Measurements from ENCODE around the gene PHLPP2.

Gene PHLPP2

DNA sequence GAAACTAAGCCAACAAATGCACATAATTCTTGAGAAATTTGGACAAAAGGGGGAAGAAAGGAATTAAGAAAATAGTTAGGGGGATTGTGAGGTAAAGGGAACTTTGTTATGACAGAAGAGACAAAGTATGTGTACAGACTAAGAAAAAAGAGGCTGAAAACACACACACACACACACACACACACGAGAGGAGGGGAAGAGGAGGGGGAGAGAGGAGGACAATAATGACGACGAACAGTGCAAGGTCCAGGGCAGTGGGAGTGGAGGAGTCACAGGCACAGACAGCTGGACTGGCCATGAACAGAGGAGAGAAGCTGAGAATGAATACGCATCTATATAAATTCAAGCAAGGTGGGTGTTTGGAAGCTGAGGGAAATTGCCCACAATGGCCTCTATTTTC is 54.0 kb downstream of the PHLPP2 start:
- DNase-seq (ENCODE audit: low spot score) = no peak

GRCh38 chr16:71669926-71670536 is 54.5 kb downstream of the PHLPP2 start:
- no peak for DNase-seq (ENCODE audit: low spot score)

DNA sequence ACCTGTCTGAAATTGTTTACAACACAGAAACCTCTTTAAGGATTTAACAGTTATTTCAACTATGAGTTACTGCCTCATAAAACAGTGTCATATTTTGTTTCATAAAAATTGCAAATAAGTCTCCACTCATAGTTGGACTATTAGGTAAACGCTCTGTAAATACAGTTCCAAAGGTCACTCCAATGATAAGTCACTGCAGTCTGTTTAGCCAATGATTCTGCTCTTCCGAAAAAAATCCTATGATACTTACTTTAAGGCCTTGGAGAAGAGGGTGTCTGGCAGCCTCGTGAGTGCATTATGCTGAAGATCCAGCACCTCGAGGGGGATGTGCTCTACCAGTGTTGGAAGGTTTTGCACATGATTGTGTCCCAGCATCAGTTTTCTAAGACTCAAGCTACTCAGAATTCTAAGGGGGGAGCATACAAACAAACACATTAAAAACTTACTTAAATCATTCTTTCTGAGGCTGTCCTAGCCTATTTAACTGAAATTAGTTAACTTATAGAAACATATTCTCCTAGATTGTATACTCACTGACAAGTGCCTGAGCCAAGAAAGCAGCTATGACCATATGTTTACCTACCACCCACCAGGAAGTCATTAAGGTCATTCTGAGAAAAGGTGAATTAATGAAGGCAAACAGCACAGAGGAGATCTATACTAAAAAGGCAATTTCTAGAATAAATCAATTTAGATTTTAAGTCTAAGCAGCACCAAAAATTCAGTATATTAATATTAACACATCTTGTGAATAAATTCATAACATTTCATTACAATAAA is 57.4 kb downstream of the PHLPP2 start:
- DNase-seq (ENCODE audit: low spot score) = no peak

GRCh38 chr16:71666264-71666663 is 58.2 kb downstream of the PHLPP2 start:
- DNase-seq (ENCODE audit: low spot score) = no peak

DNA sequence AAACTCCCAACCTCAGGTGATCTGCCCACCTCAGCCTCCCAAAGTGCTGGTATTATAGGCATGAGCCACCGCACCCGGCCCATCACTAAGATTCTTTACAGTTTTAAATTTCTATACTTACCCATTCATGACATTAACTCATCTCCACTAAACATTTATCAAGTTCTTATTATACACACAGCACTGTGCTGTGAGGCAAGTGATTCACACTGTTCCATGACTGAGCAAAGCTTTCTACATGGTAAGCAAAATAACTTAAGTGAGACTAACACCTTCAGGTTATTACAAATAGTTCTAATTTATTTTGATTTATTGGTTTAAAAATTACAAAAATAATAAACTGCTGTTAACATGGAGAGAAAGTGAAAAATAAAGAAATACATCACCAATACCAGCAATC is 65.0 kb downstream of the PHLPP2 start:
- DNase-seq (ENCODE audit: low spot score) = no peak

GRCh38 chr16:71658771-71659170 is 65.7 kb downstream of the PHLPP2 start:
- no peak for DNase-seq (ENCODE audit: low spot score)

- no peak for DNase-seq (ENCODE audit: low spot score)
These were observed 74.8 kb downstream of the PHLPP2 start for GRCh38 chr16:71649704-71650103.

GRCh38 chr16:71648921-71649320 is 75.6 kb downstream of the PHLPP2 start:
- no peak for DNase-seq (ENCODE audit: low spot score)

GRCh38 chr16:71648162-71648561 is 76.3 kb downstream of the PHLPP2 start:
- DNase-seq (ENCODE audit: low spot score) = no peak

DNA sequence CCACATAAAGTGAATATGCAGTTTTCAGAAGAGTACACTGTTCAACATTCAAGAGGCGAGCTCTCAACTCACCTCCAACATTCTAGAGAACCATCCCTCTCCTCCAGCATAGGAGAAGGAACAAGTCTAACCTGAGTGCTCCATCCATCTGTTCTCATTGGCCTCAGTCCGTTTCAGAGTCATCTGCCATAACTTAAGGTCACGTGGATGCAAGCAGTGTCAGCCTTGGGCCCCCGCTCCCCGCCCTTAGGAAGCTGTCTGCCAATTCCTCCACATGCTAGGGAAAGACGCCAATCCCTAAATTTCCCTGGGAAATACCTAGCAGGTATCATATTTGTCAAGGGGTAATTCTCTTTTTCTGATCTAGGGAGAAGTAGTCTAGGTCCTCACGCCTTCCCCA is 77.1 kb downstream of the PHLPP2 start:
- no peak for DNase-seq (ENCODE audit: low spot score)

- no peak for DNase-seq (ENCODE audit: low spot score)
These were observed 79.1 kb downstream of the PHLPP2 start for GRCh38 chr16:71645450-71645849.

GRCh38 chr16:71637398-71637797 is 87.1 kb downstream of the PHLPP2 start:
- no peak for DNase-seq (ENCODE audit: low spot score)

GRCh38 chr16:71635632-71636031 is 88.9 kb downstream of the PHLPP2 start:
- no peak for DNase-seq (ENCODE audit: low spot score)

DNA sequence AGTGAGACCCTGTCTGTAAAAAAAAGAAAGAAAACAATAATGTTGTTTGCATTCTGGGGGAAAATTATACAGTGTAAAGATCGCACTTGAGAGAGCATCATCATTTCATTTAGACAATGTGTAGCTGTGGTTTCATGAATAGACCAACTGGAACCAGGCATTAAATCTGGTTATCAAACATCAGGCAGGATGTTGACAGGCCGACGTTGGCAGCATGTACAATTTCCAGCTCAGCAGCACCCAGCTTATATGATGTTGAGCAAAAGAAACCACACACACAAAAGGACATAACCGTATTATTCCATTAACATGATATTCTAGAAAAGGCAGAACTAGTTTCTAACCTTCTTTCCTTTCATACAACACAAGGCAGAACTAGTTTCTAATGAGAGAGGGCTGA is 92.7 kb downstream of the PHLPP2 start:
- DNase-seq (ENCODE audit: low spot score) = no peak

GRCh38 chr16:71630808-71631207 is 93.7 kb downstream of the PHLPP2 start:
- DNase-seq (ENCODE audit: low spot score) = no peak

DNA sequence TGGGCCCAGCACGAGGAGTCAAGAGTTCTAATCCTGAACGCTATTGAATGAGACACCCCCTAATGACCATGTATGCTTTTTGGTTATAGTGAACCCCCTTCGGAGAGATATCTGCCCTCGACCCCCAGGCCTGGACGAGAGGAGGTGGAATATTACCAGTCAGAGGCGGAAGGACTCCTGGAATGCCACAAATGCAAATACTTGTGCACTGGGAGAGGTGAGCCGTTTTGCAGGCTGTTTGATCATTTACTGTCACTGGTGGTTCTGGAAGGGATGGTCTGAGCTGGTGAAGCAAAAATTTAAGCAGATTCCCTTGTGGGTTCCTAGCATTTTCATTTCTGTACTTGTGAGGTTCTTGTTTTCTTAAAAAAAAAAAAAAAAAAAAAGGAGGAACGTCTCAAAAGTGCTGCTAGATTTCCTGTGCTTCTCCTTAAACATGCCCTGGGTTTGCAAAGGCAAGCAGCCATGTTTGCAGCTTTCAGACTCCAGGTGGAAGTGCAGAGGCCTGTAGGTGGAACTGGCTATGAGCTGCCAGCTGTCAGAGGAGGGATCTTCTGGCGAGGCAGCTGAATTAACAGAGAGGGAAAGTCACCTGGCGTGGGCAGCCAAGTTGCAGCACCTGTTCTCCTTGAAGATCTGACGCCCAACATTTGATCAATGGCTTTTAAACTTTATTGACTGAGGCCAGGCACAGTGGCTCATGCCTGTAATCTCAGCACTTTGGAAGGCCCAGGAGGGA is 95.1 kb downstream of the PHLPP2 start:
- DNase-seq (ENCODE audit: low spot score) = no peak

- DNase-seq (ENCODE audit: low spot score) = no peak
These were observed 95.7 kb downstream of the PHLPP2 start for GRCh38 chr16:71628810-71629209.

- no peak for DNase-seq (ENCODE audit: low spot score)
These were observed 96.7 kb downstream of the PHLPP2 start for GRCh38 chr16:71627731-71628181.

- DNase-seq (ENCODE audit: low spot score) = no peak
These were observed 97.7 kb downstream of the PHLPP2 start for GRCh38 chr16:71626858-71627213.

DNA sequence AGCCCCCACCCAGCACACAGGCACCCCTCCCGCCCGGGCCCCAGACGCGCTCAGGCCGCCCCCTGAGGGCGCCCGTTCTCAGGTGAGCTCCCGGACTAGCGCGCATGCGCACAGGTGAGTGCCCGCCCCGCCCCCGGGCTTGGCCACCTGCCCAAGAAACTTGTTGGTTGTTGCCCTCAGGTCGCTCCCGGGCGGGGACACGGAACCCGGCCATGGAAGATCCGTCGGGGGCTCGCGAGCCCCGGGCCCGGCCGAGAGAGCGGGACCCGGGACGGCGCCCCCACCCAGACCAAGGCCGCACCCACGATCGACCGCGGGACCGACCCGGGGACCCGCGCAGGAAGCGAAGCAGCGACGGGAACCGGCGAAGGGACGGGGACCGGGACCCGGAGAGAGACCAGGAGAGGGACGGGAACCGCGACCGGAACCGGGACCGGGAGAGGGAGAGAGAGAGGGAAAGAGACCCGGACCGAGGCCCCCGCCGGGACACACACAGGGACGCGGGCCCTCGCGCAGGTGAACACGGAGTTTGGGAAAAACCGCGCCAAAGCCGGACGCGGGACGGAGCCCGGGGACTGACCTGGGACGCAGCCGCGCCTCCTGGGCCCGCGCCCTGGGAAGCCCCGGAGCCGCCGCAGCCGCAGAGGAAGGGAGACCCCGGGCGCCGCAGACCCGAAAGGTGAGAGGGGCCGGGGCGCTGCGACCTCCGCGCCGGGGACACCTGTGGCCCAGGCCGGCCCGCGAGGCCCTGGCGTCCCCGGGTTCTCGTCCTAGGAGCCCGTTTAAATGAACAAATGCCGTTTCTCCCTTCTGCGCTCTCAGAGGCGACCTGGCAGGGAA is 98.3 kb downstream of the PHLPP2 start, which contains the start of gene MARVELD3:
TSS of gene MARVELD3 (plus strand) at position 167 of the 840 bp plus-strand sequence. CDS start at position 213, 46 bp downstream.
- no peak for DNase-seq (ENCODE audit: low spot score)

DNA sequence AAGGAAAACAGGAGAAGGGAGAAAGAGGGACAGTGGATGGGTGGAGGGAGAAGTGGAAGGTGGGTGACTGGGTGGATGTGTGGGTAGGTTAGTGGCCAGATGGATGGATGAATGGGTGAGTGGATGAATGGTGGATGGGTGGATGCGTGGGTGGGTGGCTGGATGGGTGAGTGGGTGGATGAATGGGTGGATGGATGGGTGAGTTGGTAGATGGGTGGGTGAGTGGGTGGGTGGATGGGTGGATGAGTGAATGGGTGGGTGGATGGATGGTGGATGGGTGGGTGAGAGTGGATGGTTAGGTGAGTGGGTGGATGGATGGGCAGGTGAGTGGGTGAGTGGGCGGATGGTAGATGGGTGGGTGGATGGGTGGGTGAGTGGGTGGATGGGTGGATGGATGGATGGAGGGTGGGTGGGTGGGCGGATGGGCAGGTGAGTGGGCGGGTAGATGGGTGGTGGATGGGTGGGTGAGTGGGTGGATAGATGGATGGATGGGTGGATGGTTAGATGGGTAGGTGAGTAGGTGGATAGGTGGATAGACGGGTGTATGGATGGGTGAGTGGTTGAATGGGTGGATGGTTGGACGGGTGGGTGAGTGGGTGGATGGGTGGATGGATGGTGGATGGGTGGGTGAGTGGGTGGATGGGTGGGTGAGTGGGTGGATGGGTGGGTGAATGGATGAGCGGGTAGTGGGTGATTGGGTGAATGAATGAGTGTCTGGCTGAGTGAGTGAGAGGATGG is 99.2 kb downstream of the PHLPP2 start:
- no peak for DNase-seq (ENCODE audit: low spot score)

Measured in CD4-positive, alpha-beta T cell treated with Interleukin-2 at 100 ng/mL for 4 hours (primary cell).